ENCODE data around the gene KIAA0319L.

GRCh38 chr1:35536556-35537162 lies 20.5 kb downstream of the KIAA0319L start:
- TF ChIP-seq POLR2A (IDR thresholded peaks at IDR 0.05), result no peak
- no peak for TF ChIP-seq CTCF (IDR thresholded peaks at IDR 0.05)
